HEK293T (cell line): ENCODE results near the gene OPCML.

Source experiments
- ARNT ChIP-seq: fragments of 450-650 bp; IDR thresholded peaks from 2 replicates; pipeline ENCODE4 v1.6.1; 2017; ENCODE audit warnings: mild to moderate bottlenecking
- FOXA1 ChIP-seq: fragments of 450-650 bp; IDR thresholded peaks from 2 replicates; pipeline ENCODE4 v1.6.1; 2016; ENCODE audit warnings: mild to moderate bottlenecking
- FOXK2 ChIP-seq: fragments of 450-650 bp; IDR thresholded peaks from 2 replicates; pipeline ENCODE4 v1.6.1; 2016; ENCODE audit warnings: mild to moderate bottlenecking
- LEF1 ChIP-seq: fragments of 450-650 bp; IDR thresholded peaks from 2 replicates; pipeline ENCODE4 v1.6.1; 2017; ENCODE audit warnings: mild to moderate bottlenecking, borderline replicate concordance
- NFRKB ChIP-seq: fragments of 450-650 bp; IDR thresholded peaks from 2 replicates; pipeline ENCODE4 v1.6.1; 2016; ENCODE audit warnings: mild to moderate bottlenecking, moderate library complexity

DNA sequence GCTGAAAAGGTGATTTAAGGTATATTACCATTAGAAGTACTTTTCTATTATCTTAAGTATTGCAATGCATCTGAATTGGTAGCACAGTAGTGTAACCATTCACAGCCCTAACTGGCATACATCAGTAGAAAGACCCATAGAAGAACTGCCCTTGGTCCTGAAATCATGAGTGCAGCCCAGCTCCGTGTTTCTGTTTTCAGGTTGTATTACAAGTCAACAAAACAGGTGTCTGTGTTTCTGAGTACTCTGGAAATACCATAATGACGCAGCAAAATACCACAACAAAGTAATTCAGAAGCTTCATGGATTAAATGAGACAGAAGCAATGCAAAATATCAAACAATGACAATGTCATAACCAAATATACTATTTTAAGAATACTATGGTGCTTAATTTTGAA is 226.3 kb downstream of the OPCML start:
- no peak for TF ChIP-seq FOXA1
- TF ChIP-seq NFRKB = no peak
- no peak for TF ChIP-seq ARNT
- no peak for TF ChIP-seq LEF1
- TF ChIP-seq FOXK2 = no peak
